ENCODE measurements around the gene ACADS. TPM values are rescaled to one million over a fixed set of nuclear protein-coding genes. Genes with fewer than 3 reads are reported as not detected.

ACADS gene
- total RNA-seq, 1 donor from 2014 or later: 0.88 TPM

GRCh38 chr12:120706029-120706428 is 19.6 kb upstream of the ACADS start:
- H2AFZ ChIP-seq (replicated peaks): no peak overlapping the region
- no peak overlapping the region for H3K9ac ChIP-seq
- peaks cover 6% of the 10 kb centered on the region for H3K4me1 ChIP-seq
- H3K4me1 Mint-ChIP-seq: peaks cover 9% of the 10 kb centered on the region
- H3F3A ChIP-seq (ENCODE audit: low read depth): peaks cover 5% of the 10 kb centered on the region
- no peaks in the 10 kb centered on the region for H3K9me3 ChIP-seq (ENCODE audit: low read depth)
- H3K36me3 Mint-ChIP-seq: peaks cover 7% of the 10 kb centered on the region
- no peaks in the 10 kb centered on the region for H3K27me3 Mint-ChIP-seq (ENCODE audit: insufficient read depth, low read depth)
- H3K27ac ChIP-seq: no peak overlapping the region
- peaks cover 2% of the 10 kb centered on the region for H4K20me1 ChIP-seq (ENCODE audit: low read depth)
- H3K27ac Mint-ChIP-seq: no peak overlapping the region
- TF ChIP-seq, protein P1, sequence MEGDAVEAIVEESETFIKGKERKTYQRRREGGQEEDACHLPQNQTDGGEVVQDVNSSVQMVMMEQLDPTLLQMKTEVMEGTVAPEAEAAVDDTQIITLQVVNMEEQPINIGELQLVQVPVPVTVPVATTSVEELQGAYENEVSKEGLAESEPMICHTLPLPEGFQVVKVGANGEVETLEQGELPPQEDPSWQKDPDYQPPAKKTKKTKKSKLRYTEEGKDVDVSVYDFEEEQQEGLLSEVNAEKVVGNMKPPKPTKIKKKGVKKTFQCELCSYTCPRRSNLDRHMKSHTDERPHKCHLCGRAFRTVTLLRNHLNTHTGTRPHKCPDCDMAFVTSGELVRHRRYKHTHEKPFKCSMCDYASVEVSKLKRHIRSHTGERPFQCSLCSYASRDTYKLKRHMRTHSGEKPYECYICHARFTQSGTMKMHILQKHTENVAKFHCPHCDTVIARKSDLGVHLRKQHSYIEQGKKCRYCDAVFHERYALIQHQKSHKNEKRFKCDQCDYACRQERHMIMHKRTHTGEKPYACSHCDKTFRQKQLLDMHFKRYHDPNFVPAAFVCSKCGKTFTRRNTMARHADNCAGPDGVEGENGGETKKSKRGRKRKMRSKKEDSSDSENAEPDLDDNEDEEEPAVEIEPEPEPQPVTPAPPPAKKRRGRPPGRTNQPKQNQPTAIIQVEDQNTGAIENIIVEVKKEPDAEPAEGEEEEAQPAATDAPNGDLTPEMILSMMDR (IDR thresholded peaks at IDR 0.05): no peak
- no peak for TF ChIP-seq EZH2phosphoT487 (IDR thresholded peaks at IDR 0.05)
- no peak for TF ChIP-seq EZH2 (IDR thresholded peaks at IDR 0.05)
- H3K36me3 ChIP-seq: no peaks in the 10 kb centered on the region
- H3K79me2 ChIP-seq (ENCODE audit: low read depth): peaks cover 7% of the 10 kb centered on the region
- H3K27me3 ChIP-seq: no peaks in the 10 kb centered on the region
- no peak for DNase-seq (ENCODE audit: low spot score)
- H3K4me2 ChIP-seq: no peak overlapping the region
- H3K9me3 Mint-ChIP-seq: no peaks in the 10 kb centered on the region
- H3K4me3 ChIP-seq: no peak overlapping the region
- no peak overlapping the region for H3K4me3 Mint-ChIP-seq

GRCh38 chr12:120708651-120709050 is 17.0 kb upstream of the ACADS start:
- Histone ChIP-seq H3F3A (ENCODE audit: low read depth) (peaks cover 14% of the 10 kb centered on the region), H3K27me3 (no peaks in the 10 kb centered on the region), H2AFZ (replicated peaks) (no peak overlapping the region), H3K4me1 (peaks cover 20% of the 10 kb centered on the region), H3K9me3 (ENCODE audit: low read depth) (no peaks in the 10 kb centered on the region), H3K79me2 (ENCODE audit: low read depth) (peaks cover 31% of the 10 kb centered on the region), H3K9ac (no peak overlapping the region), H3K27ac (no peak overlapping the region), H3K4me3 (no peak overlapping the region), H3K4me2 (no peak overlapping the region), H3K36me3 (no peaks in the 10 kb centered on the region), H4K20me1 (ENCODE audit: low read depth) (peaks cover 29% of the 10 kb centered on the region)
- Mint-ChIP-seq H3K4me3 (peak overlapping the region; percentile 44), H3K9me3 (no peaks in the 10 kb centered on the region), H3K4me1 (peaks cover 27% of the 10 kb centered on the region), H3K27ac (no peak overlapping the region), H3K36me3 (peaks cover 2% of the 10 kb centered on the region), H3K27me3 (ENCODE audit: insufficient read depth, low read depth) (no peaks in the 10 kb centered on the region)
- no peak for DNase-seq (ENCODE audit: low spot score)
- TF ChIP-seq, protein P1 (IDR thresholded peaks at IDR 0.05): no peak
- TF ChIP-seq EZH2phosphoT487 (IDR thresholded peaks at IDR 0.05) (no peak), EZH2 (IDR thresholded peaks at IDR 0.05) (no peak)

DNA sequence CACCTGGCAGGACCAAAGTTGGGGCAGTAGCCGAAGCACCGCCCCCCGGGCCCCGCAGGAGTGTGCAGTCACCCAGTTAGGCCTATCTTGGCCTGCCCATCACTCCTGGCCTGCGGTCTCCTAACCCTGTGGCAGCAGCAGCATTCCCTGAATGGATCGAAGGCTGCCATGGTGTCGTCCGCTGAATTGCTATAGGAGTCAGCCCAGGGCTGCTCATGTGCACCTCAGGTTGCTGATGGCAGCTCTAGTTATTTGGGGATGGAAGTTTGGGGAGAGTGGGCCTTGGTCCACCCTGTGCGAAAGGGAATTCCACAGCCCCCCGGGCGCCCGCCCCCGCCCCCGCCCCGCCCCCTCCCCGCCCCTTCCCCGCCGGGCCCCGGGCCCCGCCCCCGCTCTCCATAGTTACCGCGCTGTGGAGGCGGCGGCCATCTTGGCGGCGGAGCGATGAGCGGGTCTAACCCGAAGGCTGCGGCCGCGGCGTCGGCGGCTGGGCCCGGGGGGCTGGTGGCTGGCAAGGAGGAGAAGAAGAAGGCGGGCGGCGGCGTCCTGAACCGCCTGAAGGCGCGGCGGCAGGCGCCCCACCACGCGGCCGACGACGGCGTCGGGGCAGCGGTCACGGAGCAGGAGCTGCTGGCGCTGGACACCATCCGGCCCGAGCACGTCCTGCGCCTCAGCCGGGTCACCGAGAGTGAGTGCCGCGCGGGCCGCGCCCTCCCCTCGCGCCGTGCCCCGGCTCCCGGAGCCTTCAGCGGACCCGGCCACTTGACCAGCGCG is 15.4 kb upstream of the ACADS start, which contains the start of gene UNC119B:
TSS of gene UNC119B (plus strand) at position 428 of the 774 bp plus-strand sequence. CDS start at position 445, 17 bp downstream.
- peak within 1 kb of the TSS; percentile 95 for H2AFZ ChIP-seq (replicated peaks)
- peaks cover 14% of the 10 kb centered on the region for H3F3A ChIP-seq (ENCODE audit: low read depth)
- no peaks in the 10 kb centered on the region for H3K9me3 Mint-ChIP-seq
- H4K20me1 ChIP-seq (ENCODE audit: low read depth): peaks cover 43% of the 10 kb centered on the region
- peak within 1 kb of the TSS; percentile 89 for H3K4me3 Mint-ChIP-seq
- peaks cover 20% of the 10 kb centered on the region for H3K4me1 ChIP-seq
- H3K9ac ChIP-seq: peak within 1 kb of the TSS; percentile 90
- no peaks in the 10 kb centered on the region for H3K36me3 ChIP-seq
- H3K27ac Mint-ChIP-seq: peak within 1 kb of the TSS; percentile 97
- peaks cover 26% of the 10 kb centered on the region for H3K4me1 Mint-ChIP-seq
- no peaks in the 10 kb centered on the region for H3K27me3 Mint-ChIP-seq (ENCODE audit: insufficient read depth, low read depth)
- H3K27me3 ChIP-seq: no peaks in the 10 kb centered on the region
- H3K27ac ChIP-seq: peak within 1 kb of the TSS; percentile 51
- H3K9me3 ChIP-seq (ENCODE audit: low read depth): no peaks in the 10 kb centered on the region
- TF ChIP-seq EZH2 (IDR thresholded peaks at IDR 0.05): peak; percentile 30
- no peak for TF ChIP-seq EZH2phosphoT487 (IDR thresholded peaks at IDR 0.05)
- peak; percentile 90 for DNase-seq (ENCODE audit: low spot score)
- H3K79me2 ChIP-seq (ENCODE audit: low read depth): peaks cover 44% of the 10 kb centered on the region
- H3K4me2 ChIP-seq: peak within 1 kb of the TSS; percentile 100
- H3K4me3 ChIP-seq: peak within 1 kb of the TSS; percentile 100
- H3K36me3 Mint-ChIP-seq: peaks cover 10% of the 10 kb centered on the region

Measured in neural progenitor cell (in vitro differentiated cells).